PC-3 (cell line): ENCODE data around the gene HOXC12. TPM values are rescaled to one million over a fixed set of nuclear protein-coding genes. Genes with fewer than 3 reads are reported as not detected.
A peak's percentile ranks its signal among the peaks of the same experiment; 100 is the strongest.

Source experiments
- ATAC-seq: fragments of 200-7000 bp; cut with Tn5 transposase; 2 replicates; pipeline ENCODE4 v1.9.1; 2020; ENCODE audit warnings: mild to moderate bottlenecking, moderate library complexity
- BruUV-seq: library from RNA; stranded (reverse); fragments of 400-500 nt; replicated peaks from 2 replicates; lab custom pipeline; 2021; lab: Mats Ljungman, UMichigan
- CTCF ChIA-PET: fragments of 300-600 bp; sonication (Branson Sonifier 250); formaldehyde crosslinking; loops from one replicate; lab custom pipeline; 2022; ENCODE audit warnings: antibody characterized with exemption; lab: Charles Lee
- POLR2A ChIA-PET: fragments of 300-600 bp; sonication (Branson Sonifier 250); formaldehyde crosslinking; loops from one replicate; lab custom pipeline; 2022; ENCODE audit warnings: antibody characterized with exemption; ENCODE audit not compliant: unreplicated experiment; lab: Charles Lee
- DNase-seq: peaks from one replicate; pipeline ENCODE4 v3.0.0-alpha.2; 2015
- H2AFZ ChIP-seq: fragments of 300-600 bp; sonication (generic); 2 replicates; pipeline ENCODE4 v1.6.0; 2016; ENCODE audit warnings: antibody characterized with exemption, low read length
- H3F3A ChIP-seq: fragments of 300-600 bp; sonication (generic); one replicate; pipeline ENCODE4 v1.6.0; 2017; ENCODE audit warnings: antibody characterized with exemption, low read length, control low read depth, mild to moderate bottlenecking; ENCODE audit not compliant: unreplicated experiment
- H3K27ac ChIP-seq: fragments of 300-600 bp; sonication (generic); 2 replicates; pipeline ENCODE4 v1.5.1; 2016; ENCODE audit warnings: mild to moderate bottlenecking, low read length
- H3K27me3 ChIP-seq: fragments of 300-600 bp; sonication (generic); 2 replicates; pipeline ENCODE4 v1.6.1; 2016; ENCODE audit warnings: low read length, mixed read lengths
- H3K36me3 ChIP-seq: fragments of 300-600 bp; sonication (generic); 2 replicates; pipeline ENCODE4 v1.6.1; 2016; ENCODE audit warnings: low read depth, mixed run types, low read length, mixed read lengths
- H3K4me1 ChIP-seq: fragments of 300-600 bp; sonication (generic); 2 replicates; pipeline ENCODE4 v1.5.1; 2016; ENCODE audit warnings: low read length; ENCODE audit not compliant: insufficient read depth
- H3K4me2 ChIP-seq: fragments of 300-600 bp; sonication (generic); 2 replicates; pipeline ENCODE4 v1.6.0; 2016; ENCODE audit warnings: low read length
- H3K4me3 ChIP-seq: fragments of 300-600 bp; sonication (generic); 2 replicates; pipeline ENCODE4 v1.5.1; 2016; ENCODE audit warnings: mild to moderate bottlenecking, low read length, mixed read lengths
- H3K79me2 ChIP-seq: fragments of 300-600 bp; sonication (generic); 2 replicates; pipeline ENCODE4 v1.6.1; 2017; ENCODE audit warnings: low read length, mixed read lengths
- H3K9ac ChIP-seq: fragments of 300-600 bp; sonication (generic); 2 replicates; pipeline ENCODE4 v1.6.0; 2016; ENCODE audit warnings: mild to moderate bottlenecking, low read length
- H3K9me2 ChIP-seq: fragments of 300-600 bp; sonication (generic); replicated peaks from 2 replicates; pipeline ENCODE4 v1.6.1; 2016; ENCODE audit warnings: mixed run types, low read length, mixed read lengths
- H3K9me3 ChIP-seq: fragments of 300-600 bp; sonication (generic); 2 replicates; pipeline ENCODE4 v1.6.1; 2016; ENCODE audit warnings: low read length, mixed read lengths
- H4K20me1 ChIP-seq: fragments of 300-600 bp; sonication (generic); 2 replicates; pipeline ENCODE4 v1.6.1; 2016; ENCODE audit warnings: low read length, mixed read lengths
- EZH2 ChIP-seq: fragments of 300-600 bp; sonication (generic); IDR thresholded peaks from one replicate; pipeline ENCODE4 v1.6.1; 2017; ENCODE audit warnings: antibody characterized with exemption, mild to moderate bottlenecking, low read length; ENCODE audit not compliant: unreplicated experiment
- EZH2phosphoT487 ChIP-seq: fragments of 300-600 bp; sonication (generic); IDR thresholded peaks from 2 replicates; pipeline ENCODE4 v1.6.1; 2018; ENCODE audit warnings: mild to moderate bottlenecking, antibody characterized with exemption, low read length, borderline replicate concordance
- intact Hi-C: fragments of 100-400 bp; cut with micrococcal nuclease; formaldehyde crosslinking; loops from 2 replicates; pipeline ENCODE4 v1.9.0; 2023
- total RNA-seq: library from RNA; depleted of rRNA; stranded (reverse); fragments of >200 nt; gene quantifications from 2 replicates; pipeline ENCODE4 v1.2.3, GENCODE V29; 2014
- TF ChIP-seq, protein P1 (sequence below): fragments of 300-600 bp; sonication (generic); conservative IDR thresholded peaks from 2 replicates; pipeline ENCODE4 v1.5.1; 2017; ENCODE audit warnings: antibody characterized with exemption, low read depth, mild to moderate bottlenecking, low read length

HOXC12 gene
- total RNA-seq, 1 experiment from 2014 or later, result 0.33 TPM

DNA sequence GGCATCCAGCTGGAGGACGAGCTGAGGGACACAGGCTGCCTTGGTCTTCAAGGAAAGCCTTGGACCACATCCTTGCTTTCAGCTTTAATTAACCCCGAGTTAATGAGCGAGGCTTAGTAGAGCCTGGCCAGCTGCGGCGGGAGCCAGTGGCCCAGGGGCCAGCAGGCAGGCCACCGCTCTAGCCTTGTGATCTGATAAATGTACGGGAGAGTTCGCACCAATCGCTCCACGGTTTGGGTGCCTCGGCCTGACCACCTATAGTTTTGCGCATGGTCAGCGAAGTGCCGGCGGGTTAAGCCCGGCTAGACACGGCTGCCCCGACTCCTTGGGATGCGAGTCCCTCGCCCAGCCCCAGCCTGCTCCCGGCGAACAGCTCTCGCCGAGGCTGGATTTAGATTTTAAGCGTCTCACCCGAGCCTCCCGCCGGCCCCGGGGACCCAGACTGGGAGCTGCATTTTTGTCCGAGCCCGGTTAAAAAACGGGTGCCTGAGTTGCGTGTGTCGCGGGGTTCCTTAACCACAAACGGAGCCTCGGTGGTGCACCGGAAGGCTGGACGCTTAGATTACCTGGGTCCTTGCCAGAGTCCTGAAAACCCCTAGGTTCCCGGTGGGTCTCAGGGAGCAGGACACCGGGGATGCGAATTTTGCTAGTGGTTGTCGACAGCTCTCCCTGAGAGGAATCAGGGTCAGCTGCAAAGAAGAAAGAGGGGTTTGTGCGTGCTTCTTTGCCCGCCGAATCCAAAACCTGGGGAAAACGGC is 2.9 kb upstream of the HOXC12 start:
- H3K27me3 ChIP-seq, result no peaks in the 10 kb centered on the region
- TF ChIP-seq EZH2phosphoT487 (no peak), EZH2 (no peak)
- TF ChIP-seq, protein P1, sequence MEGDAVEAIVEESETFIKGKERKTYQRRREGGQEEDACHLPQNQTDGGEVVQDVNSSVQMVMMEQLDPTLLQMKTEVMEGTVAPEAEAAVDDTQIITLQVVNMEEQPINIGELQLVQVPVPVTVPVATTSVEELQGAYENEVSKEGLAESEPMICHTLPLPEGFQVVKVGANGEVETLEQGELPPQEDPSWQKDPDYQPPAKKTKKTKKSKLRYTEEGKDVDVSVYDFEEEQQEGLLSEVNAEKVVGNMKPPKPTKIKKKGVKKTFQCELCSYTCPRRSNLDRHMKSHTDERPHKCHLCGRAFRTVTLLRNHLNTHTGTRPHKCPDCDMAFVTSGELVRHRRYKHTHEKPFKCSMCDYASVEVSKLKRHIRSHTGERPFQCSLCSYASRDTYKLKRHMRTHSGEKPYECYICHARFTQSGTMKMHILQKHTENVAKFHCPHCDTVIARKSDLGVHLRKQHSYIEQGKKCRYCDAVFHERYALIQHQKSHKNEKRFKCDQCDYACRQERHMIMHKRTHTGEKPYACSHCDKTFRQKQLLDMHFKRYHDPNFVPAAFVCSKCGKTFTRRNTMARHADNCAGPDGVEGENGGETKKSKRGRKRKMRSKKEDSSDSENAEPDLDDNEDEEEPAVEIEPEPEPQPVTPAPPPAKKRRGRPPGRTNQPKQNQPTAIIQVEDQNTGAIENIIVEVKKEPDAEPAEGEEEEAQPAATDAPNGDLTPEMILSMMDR, result no peak
- CTCF ChIA-PET, result no interaction called here
- no TSS peak for BruUV-seq
- H3K27ac ChIP-seq, result no peak overlapping the region
- H3K4me3 ChIP-seq, result no peak overlapping the region
- no peaks in the 10 kb centered on the region for H4K20me1 ChIP-seq
- no peaks in the 10 kb centered on the region for H3K9me2 ChIP-seq
- no peak overlapping the region for H3K4me2 ChIP-seq
- no peaks in the 10 kb centered on the region for H3K9me3 ChIP-seq
- no peak overlapping the region for H2AFZ ChIP-seq
- peaks cover 13% of the 10 kb centered on the region for H3K4me1 ChIP-seq
- ATAC-seq (no peak), DNase-seq (no peak)
- H3F3A ChIP-seq, result no peaks in the 10 kb centered on the region
- intact Hi-C loops, result loop anchor here (2.0 kb wide), 1 partner anchor 185 kb away; no protein-coding TSS in a partner anchor
- H3K79me2 ChIP-seq, result no peaks in the 10 kb centered on the region
- POLR2A ChIA-PET, result no interaction called here
- no peaks in the 10 kb centered on the region for H3K36me3 ChIP-seq
- no peak overlapping the region for H3K9ac ChIP-seq

DNA sequence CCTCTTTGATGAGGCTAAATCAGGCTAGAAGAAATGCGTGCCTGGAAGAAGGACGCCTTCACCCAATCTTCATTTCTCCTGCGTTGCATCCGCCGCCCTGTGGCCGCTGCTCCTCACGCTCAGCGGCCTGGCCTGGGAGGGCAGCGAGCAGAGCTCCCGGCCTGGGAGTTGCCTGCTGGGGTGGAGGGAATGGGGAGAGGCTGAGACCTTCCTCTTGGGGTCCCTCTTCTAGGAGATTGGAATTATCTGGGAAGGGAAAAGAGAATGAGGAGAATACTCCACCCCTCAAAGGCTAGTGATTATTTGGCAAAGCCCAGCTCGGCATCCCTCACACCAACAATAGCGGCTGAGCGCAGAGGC is 2.4 kb upstream of the HOXC12 start:
- intact Hi-C loops, result loop anchor here (2.0 kb wide), 1 partner anchor 186 kb away; no protein-coding TSS in a partner anchor
- Histone ChIP-seq H2AFZ (no peak overlapping the region), H3K9me3 (no peaks in the 10 kb centered on the region), H3K4me1 (peaks cover 13% of the 10 kb centered on the region), H3K27ac (no peak overlapping the region), H3F3A (no peaks in the 10 kb centered on the region), H3K36me3 (no peaks in the 10 kb centered on the region), H3K79me2 (no peaks in the 10 kb centered on the region), H3K4me3 (no peak overlapping the region), H4K20me1 (no peaks in the 10 kb centered on the region), H3K9me2 (no peaks in the 10 kb centered on the region), H3K27me3 (no peaks in the 10 kb centered on the region), H3K9ac (no peak overlapping the region), H3K4me2 (no peak overlapping the region)
- ATAC-seq (peak; percentile 35), DNase-seq (no peak)
- ChIA-PET CTCF (no interaction called here), POLR2A (no interaction called here)
- BruUV-seq, result no TSS peak
- TF ChIP-seq EZH2, result no peak
- TF ChIP-seq, protein P1, result no peak
